HEK293 (cell line): ENCODE data around the gene EPHB1.

Source experiments
- CTCF ChIP-seq: fragments of 450-650 bp; formaldehyde crosslinking; IDR thresholded peaks from 2 replicates; pipeline ENCODE4 v1.5.1; 2016; ENCODE audit warnings: missing biosample characterization, missing genetic modification characterization
- PBX3 ChIP-seq: sonication (generic); formaldehyde crosslinking; IDR thresholded peaks from 2 replicates; pipeline ENCODE4 v1.8.1; 2022; ENCODE audit warnings: mild to moderate bottlenecking, moderate library complexity, missing genetic modification reagents
- ZNF24 ChIP-seq: fragments of 450-650 bp; formaldehyde crosslinking; IDR thresholded peaks from 2 replicates; pipeline ENCODE4 v1.5.1; 2016; ENCODE audit warnings: missing biosample characterization, missing genetic modification characterization
- ZNF514 ChIP-seq: fragments of 450-650 bp; formaldehyde crosslinking; IDR thresholded peaks from 2 replicates; pipeline ENCODE4 v1.5.1; 2016; ENCODE audit warnings: missing biosample characterization, missing genetic modification characterization
- ZNF521 ChIP-seq: fragments of 450-650 bp; formaldehyde crosslinking; IDR thresholded peaks from 2 replicates; pipeline ENCODE4 v1.5.1; 2017; ENCODE audit warnings: missing biosample characterization, mild to moderate bottlenecking, missing genetic modification characterization
- ZSCAN16 ChIP-seq: fragments of 450-650 bp; formaldehyde crosslinking; IDR thresholded peaks from 2 replicates; pipeline ENCODE4 v1.5.1; 2016; ENCODE audit warnings: missing biosample characterization, missing genetic modification characterization
- ZXDB ChIP-seq: fragments of 450-650 bp; formaldehyde crosslinking; IDR thresholded peaks from 2 replicates; pipeline ENCODE4 v1.5.1; 2016; ENCODE audit warnings: missing biosample characterization, missing genetic modification characterization

- TF ChIP-seq ZXDB (tag by site-specific recombination) (no peak), ZSCAN16 (tag by site-specific recombination) (no peak), CTCF (tag by site-specific recombination) (no peak), ZNF24 (tag by site-specific recombination) (no peak), ZNF514 (tag by site-specific recombination) (no peak), ZNF521 (tag by site-specific recombination) (no peak), PBX3 (CRISPR knock-in tag) (no peak)
Observed at GRCh38 chr3:134879990-134880389, 84.9 kb downstream of the EPHB1 start.
